ENCODE results near the gene RSRC1.

DNA sequence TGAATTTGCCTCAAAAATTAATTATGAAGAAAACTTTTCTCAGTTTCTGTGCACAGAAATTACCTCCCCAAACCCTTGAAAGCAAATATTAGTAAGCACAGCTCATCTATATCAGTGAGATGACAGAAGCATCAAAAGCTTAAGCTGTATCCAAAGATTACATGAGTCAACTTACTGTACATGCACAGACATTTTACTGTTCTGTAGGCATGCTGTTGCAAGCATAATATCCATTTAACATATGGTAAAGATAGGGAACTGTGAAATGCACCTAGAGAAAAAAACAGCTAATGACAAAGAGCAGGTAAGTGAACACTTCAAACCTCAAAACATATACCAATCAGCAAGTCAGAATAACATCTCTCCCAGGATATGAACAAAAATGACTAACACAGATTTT, 24.5 kb upstream of the RSRC1 start:
- TF ChIP-seq CTCF (IDR thresholded peaks at IDR 0.05) (no peak), EZH2 (IDR thresholded peaks at IDR 0.05) (no peak)

All from neural progenitor cell (in vitro differentiated cells).